OCI-LY1 (cell line): ENCODE results near the gene USP19.

ENCODE experiments used
- H2AFZ ChIP-seq: fragments of 200-600 bp; sonication (generic), shearing (Covaris generic); 2 replicates; pipeline ENCODE4 v1.6.0; 2014; ENCODE audit warnings: antibody characterized with exemption, mild to moderate bottlenecking, low read length
- H3F3A ChIP-seq: fragments of 200-600 bp; sonication (generic), shearing (Covaris generic); 2 replicates; pipeline ENCODE4 v1.6.0; 2014; ENCODE audit warnings: mild to moderate bottlenecking, antibody characterized with exemption, low read length, moderate library complexity; ENCODE audit not compliant: insufficient read depth
- H3K27ac ChIP-seq: fragments of 200-600 bp; sonication (generic); 2 replicates; pipeline ENCODE4 v1.5.1; 2014; ENCODE audit warnings: low read length, mixed run types, mild to moderate bottlenecking, low read depth; ENCODE audit not compliant: poor library complexity, severe bottlenecking
- H3K27me3 ChIP-seq: fragments of 200-600 bp; sonication (generic); 2 replicates; pipeline ENCODE4 v1.6.0; 2014; ENCODE audit warnings: antibody characterized with exemption, mild to moderate bottlenecking, low read length, moderate library complexity; ENCODE audit not compliant: insufficient read depth
- H3K36me3 ChIP-seq: fragments of 200-600 bp; sonication (generic); 2 replicates; pipeline ENCODE4 v1.6.1; 2014; ENCODE audit warnings: mild to moderate bottlenecking, antibody characterized with exemption, low read length, moderate library complexity, mixed read lengths; ENCODE audit not compliant: insufficient read depth
- H3K4me1 ChIP-seq: fragments of 200-600 bp; sonication (generic); 2 replicates; pipeline ENCODE4 v1.5.1; 2014; ENCODE audit warnings: mild to moderate bottlenecking, low read length, moderate library complexity; ENCODE audit not compliant: insufficient read depth, severe bottlenecking
- H3K4me2 ChIP-seq: fragments of 200-600 bp; sonication (generic), shearing (Covaris generic); 2 replicates; pipeline ENCODE4 v1.6.1; 2014; ENCODE audit warnings: low read length
- H3K4me3 ChIP-seq: fragments of 200-600 bp; sonication (generic); 2 replicates; pipeline ENCODE4 v1.5.1; 2014; ENCODE audit warnings: low read length, low read depth, mild to moderate bottlenecking, mixed read lengths; ENCODE audit not compliant: poor library complexity, severe bottlenecking
- H3K79me2 ChIP-seq: fragments of 200-600 bp; shearing (Covaris generic); 2 replicates; pipeline ENCODE4 v1.6.1; 2016; ENCODE audit warnings: mixed run types, low read length, mixed read lengths; ENCODE audit not compliant: insufficient read depth
- H3K9ac ChIP-seq: fragments of 200-600 bp; sonication (generic), shearing (Covaris generic); 2 replicates; pipeline ENCODE4 v1.6.1; 2014; ENCODE audit warnings: mild to moderate bottlenecking, low read length, mixed read lengths
- H3K9me2 ChIP-seq: fragments of 200-600 bp; sonication (generic), shearing (Covaris generic); 2 replicates; pipeline ENCODE4 v1.6.1; 2014; ENCODE audit warnings: low read depth, mild to moderate bottlenecking, low read length, mixed read lengths
- H3K9me3 ChIP-seq: fragments of 200-600 bp; shearing (Covaris generic); 2 replicates; pipeline ENCODE4 v1.6.1; 2014; ENCODE audit warnings: low read length, mixed read lengths
- H4K20me1 ChIP-seq: fragments of 200-600 bp; sonication (generic), shearing (Covaris generic); 2 replicates; pipeline ENCODE4 v1.6.0; 2016; ENCODE audit warnings: mild to moderate bottlenecking, low read length; ENCODE audit not compliant: insufficient read depth
- EZH2 ChIP-seq: fragments of 200-600 bp; sonication (generic), shearing (Covaris generic); IDR thresholded peaks from 2 replicates; pipeline ENCODE4 v1.8.0; 2017; ENCODE audit warnings: borderline replicate concordance, mixed run types, mild to moderate bottlenecking, antibody characterized with exemption, low read length, moderate library complexity, mixed read lengths
- TF ChIP-seq, protein P1 (sequence below): fragments of 200-600 bp; sonication (generic), shearing (Covaris generic); IDR thresholded peaks from 2 replicates; pipeline ENCODE4 v1.5.1; 2017; ENCODE audit warnings: mild to moderate bottlenecking, antibody characterized with exemption, low read length, moderate library complexity, mixed read lengths

Gene USP19

DNA sequence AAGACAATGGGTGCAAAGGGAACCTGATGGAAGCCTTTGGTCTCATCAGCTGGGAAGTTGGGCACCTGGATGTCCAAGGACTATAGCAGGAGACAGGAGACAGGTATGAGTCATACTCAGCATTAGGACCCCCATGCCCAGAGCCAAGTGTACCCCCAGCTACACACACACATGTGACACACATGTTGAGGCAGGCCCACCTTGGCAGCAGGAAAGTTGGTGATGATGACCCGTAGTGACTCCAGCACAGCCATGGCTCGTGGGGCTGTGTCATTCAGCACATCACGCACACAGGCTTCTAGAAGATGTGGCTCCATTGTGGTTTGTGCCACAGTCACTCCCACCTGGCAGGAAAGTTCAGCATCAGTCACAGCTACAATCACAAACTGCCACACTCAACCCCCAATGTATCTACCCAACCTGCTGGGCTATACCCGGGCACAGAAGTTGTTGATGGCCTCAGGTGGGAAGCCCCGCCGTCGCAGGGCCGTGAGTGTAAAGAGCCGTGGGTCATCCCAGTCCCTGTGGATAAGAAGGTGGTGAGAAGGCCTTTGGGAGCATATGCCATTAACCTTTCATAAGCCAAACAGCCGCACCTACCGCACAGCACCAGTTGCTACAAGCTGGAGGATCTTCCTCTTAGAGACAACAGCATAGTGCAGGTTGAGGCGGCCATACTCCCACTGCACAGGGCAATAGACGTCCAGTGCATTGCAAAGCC lies 21.6 kb downstream of the USP19 start:
- H4K20me1 ChIP-seq = no peaks in the 10 kb centered on the region
- H3K4me2 ChIP-seq = no peak overlapping the region
- no peaks in the 10 kb centered on the region for H3F3A ChIP-seq
- peaks cover 70% of the 10 kb centered on the region for H3K36me3 ChIP-seq
- H3K4me1 ChIP-seq = peaks cover 17% of the 10 kb centered on the region
- TF ChIP-seq EZH2 = no peak
- TF ChIP-seq, protein P1, sequence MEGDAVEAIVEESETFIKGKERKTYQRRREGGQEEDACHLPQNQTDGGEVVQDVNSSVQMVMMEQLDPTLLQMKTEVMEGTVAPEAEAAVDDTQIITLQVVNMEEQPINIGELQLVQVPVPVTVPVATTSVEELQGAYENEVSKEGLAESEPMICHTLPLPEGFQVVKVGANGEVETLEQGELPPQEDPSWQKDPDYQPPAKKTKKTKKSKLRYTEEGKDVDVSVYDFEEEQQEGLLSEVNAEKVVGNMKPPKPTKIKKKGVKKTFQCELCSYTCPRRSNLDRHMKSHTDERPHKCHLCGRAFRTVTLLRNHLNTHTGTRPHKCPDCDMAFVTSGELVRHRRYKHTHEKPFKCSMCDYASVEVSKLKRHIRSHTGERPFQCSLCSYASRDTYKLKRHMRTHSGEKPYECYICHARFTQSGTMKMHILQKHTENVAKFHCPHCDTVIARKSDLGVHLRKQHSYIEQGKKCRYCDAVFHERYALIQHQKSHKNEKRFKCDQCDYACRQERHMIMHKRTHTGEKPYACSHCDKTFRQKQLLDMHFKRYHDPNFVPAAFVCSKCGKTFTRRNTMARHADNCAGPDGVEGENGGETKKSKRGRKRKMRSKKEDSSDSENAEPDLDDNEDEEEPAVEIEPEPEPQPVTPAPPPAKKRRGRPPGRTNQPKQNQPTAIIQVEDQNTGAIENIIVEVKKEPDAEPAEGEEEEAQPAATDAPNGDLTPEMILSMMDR = no peak
- no peaks in the 10 kb centered on the region for H3K9me3 ChIP-seq
- no peak overlapping the region for H3K9ac ChIP-seq
- no peak overlapping the region for H3K4me3 ChIP-seq
- H3K27ac ChIP-seq = no peak overlapping the region
- no peaks in the 10 kb centered on the region for H3K9me2 ChIP-seq
- H3K27me3 ChIP-seq = no peaks in the 10 kb centered on the region
- no peak overlapping the region for H2AFZ ChIP-seq
- peaks cover 8% of the 10 kb centered on the region; the same call in 1 of the 2 replicates for H3K79me2 ChIP-seq

DNA sequence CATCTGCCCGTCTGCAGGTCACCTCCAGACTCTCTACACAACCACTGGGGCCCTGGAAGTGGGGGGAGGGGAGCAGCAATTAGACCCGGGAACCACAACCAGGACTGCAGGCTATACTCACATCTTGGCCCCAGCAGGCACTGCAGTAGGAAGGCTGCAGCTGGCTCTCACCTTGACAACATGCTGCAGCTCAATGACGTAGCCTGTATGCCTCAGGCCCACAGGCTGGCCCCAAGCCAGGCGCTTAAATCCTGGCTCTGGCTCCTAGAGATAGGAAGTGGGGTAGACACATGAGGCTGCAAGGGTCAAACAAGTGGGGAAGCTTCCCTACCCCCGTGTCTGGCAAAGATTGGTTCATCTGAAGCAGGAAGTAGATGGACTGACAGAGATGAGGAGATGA lies 22.2 kb downstream of the USP19 start:
- Histone ChIP-seq H3F3A (no peaks in the 10 kb centered on the region), H3K36me3 (peaks cover 70% of the 10 kb centered on the region), H3K79me2 (peaks cover 2% of the 10 kb centered on the region; the same call in 1 of the 2 replicates), H4K20me1 (no peaks in the 10 kb centered on the region), H3K4me3 (no peak overlapping the region), H3K4me1 (peaks cover 11% of the 10 kb centered on the region), H3K9ac (no peak overlapping the region), H3K27ac (no peak overlapping the region), H3K4me2 (no peak overlapping the region), H3K9me2 (no peaks in the 10 kb centered on the region), H2AFZ (no peak overlapping the region), H3K9me3 (no peaks in the 10 kb centered on the region), H3K27me3 (no peaks in the 10 kb centered on the region)
- no peak for TF ChIP-seq EZH2
- TF ChIP-seq, protein P1 = no peak

DNA sequence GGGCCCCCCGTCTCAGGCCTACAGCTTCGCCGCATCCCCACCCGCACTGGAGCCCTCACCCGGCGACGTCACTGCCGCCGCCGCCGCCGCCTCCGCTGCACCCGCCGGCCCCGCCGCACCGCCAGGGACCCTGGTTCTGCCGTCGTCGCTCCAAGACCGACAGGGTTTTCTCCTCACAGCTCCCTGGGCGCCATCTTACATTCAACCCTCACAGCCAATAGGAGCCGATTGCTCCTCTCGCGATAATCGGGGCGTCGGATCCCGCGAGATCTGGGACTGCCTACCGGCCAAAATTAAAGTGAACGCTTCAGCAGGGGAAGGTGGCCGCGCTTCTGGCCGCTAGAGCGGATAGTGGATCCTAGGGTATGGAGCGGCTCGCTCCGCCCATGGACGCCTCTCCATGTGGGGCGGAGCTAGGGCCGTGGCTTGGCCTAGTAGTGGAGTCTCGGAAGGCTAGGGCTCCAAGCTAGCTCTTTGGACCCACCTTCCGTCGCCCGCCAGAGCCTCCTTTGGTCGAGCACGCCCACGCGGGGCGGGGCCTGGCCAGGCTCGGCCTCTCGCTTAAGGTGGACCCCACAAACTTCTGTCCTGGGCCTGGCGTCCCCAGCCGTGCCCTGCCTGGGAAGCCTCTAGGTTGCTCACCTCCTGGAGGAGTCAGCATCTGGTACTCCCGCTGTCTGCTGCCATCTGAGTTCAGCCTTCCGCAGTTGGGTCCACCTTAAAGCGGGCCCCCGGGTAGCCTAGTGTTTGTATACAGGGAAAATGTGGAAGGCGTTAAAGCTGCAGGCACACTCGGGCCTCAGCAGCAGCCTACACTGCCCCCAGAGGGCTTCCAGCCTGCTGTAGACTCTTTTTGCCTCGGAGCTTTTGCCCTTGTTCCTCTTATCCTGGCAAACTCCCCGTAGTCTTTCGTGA lies 26.5 kb downstream of the USP19 start, which contains the start of gene QRICH1:
QRICH1 (minus strand) TSS at position 219 of the 915 bp plus-strand sequence. CDS start 17,054 bp downstream, outside the sequence.
- Histone ChIP-seq H2AFZ (no peak within 1 kb of the TSS), H3K4me3 (peak within 1 kb of the TSS; percentile 93)

More for the DNA sequence above, 26.5 kb downstream of the USP19 start, which contains the start of gene QRICH1:
- no peaks in the 10 kb centered on the region for H3K9me2 ChIP-seq
- H3F3A ChIP-seq = no peaks in the 10 kb centered on the region
- no peaks in the 10 kb centered on the region for H3K9me3 ChIP-seq
- no peaks in the 10 kb centered on the region for H3K27me3 ChIP-seq
- peaks cover 40% of the 10 kb centered on the region for H3K79me2 ChIP-seq
- peak within 1 kb of the TSS; percentile 92 for H3K4me2 ChIP-seq
- H3K4me1 ChIP-seq = peaks cover 25% of the 10 kb centered on the region
- peak within 1 kb of the TSS; percentile 88 for H3K27ac ChIP-seq
- H4K20me1 ChIP-seq = no peaks in the 10 kb centered on the region
- H3K9ac ChIP-seq = peak within 1 kb of the TSS; percentile 93
- TF ChIP-seq EZH2 = no peak
- TF ChIP-seq, protein P1 = peak; percentile 63
- peaks cover 48% of the 10 kb centered on the region for H3K36me3 ChIP-seq
